PC-3 (cell line): ENCODE data around the gene ARHGEF16. TPM values are rescaled to one million over a fixed set of nuclear protein-coding genes. Genes with fewer than 3 reads are reported as not detected.

Experiments
- ATAC-seq: fragments of 200-7000 bp; cut with Tn5 transposase; 2 replicates; pipeline ENCODE4 v1.9.1; 2020; ENCODE audit warnings: mild to moderate bottlenecking, moderate library complexity
- BruUV-seq: library from RNA; stranded (reverse); fragments of 400-500 nt; replicated peaks from 2 replicates; lab custom pipeline; 2021; lab: Mats Ljungman, UMichigan
- CTCF ChIA-PET: fragments of 300-600 bp; sonication (Branson Sonifier 250); formaldehyde crosslinking; loops from one replicate; lab custom pipeline; 2022; ENCODE audit warnings: antibody characterized with exemption; lab: Charles Lee
- POLR2A ChIA-PET: fragments of 300-600 bp; sonication (Branson Sonifier 250); formaldehyde crosslinking; loops from one replicate; lab custom pipeline; 2022; ENCODE audit warnings: antibody characterized with exemption; ENCODE audit not compliant: unreplicated experiment; lab: Charles Lee
- DNase-seq: peaks from one replicate; pipeline ENCODE4 v3.0.0-alpha.2; 2015
- H2AFZ ChIP-seq: fragments of 300-600 bp; sonication (generic); 2 replicates; pipeline ENCODE4 v1.6.0; 2016; ENCODE audit warnings: antibody characterized with exemption, low read length
- H3F3A ChIP-seq: fragments of 300-600 bp; sonication (generic); one replicate; pipeline ENCODE4 v1.6.0; 2017; ENCODE audit warnings: antibody characterized with exemption, low read length, control low read depth, mild to moderate bottlenecking; ENCODE audit not compliant: unreplicated experiment
- H3K27ac ChIP-seq: fragments of 300-600 bp; sonication (generic); 2 replicates; pipeline ENCODE4 v1.5.1; 2016; ENCODE audit warnings: mild to moderate bottlenecking, low read length
- H3K27me3 ChIP-seq: fragments of 300-600 bp; sonication (generic); 2 replicates; pipeline ENCODE4 v1.6.1; 2016; ENCODE audit warnings: low read length, mixed read lengths
- H3K36me3 ChIP-seq: fragments of 300-600 bp; sonication (generic); 2 replicates; pipeline ENCODE4 v1.6.1; 2016; ENCODE audit warnings: low read depth, mixed run types, low read length, mixed read lengths
- H3K4me1 ChIP-seq: fragments of 300-600 bp; sonication (generic); 2 replicates; pipeline ENCODE4 v1.5.1; 2016; ENCODE audit warnings: low read length; ENCODE audit not compliant: insufficient read depth
- H3K4me2 ChIP-seq: fragments of 300-600 bp; sonication (generic); 2 replicates; pipeline ENCODE4 v1.6.0; 2016; ENCODE audit warnings: low read length
- H3K4me3 ChIP-seq: fragments of 300-600 bp; sonication (generic); 2 replicates; pipeline ENCODE4 v1.5.1; 2016; ENCODE audit warnings: mild to moderate bottlenecking, low read length, mixed read lengths
- H3K79me2 ChIP-seq: fragments of 300-600 bp; sonication (generic); 2 replicates; pipeline ENCODE4 v1.6.1; 2017; ENCODE audit warnings: low read length, mixed read lengths
- H3K9ac ChIP-seq: fragments of 300-600 bp; sonication (generic); 2 replicates; pipeline ENCODE4 v1.6.0; 2016; ENCODE audit warnings: mild to moderate bottlenecking, low read length
- H3K9me2 ChIP-seq: fragments of 300-600 bp; sonication (generic); replicated peaks from 2 replicates; pipeline ENCODE4 v1.6.1; 2016; ENCODE audit warnings: mixed run types, low read length, mixed read lengths
- H3K9me3 ChIP-seq: fragments of 300-600 bp; sonication (generic); 2 replicates; pipeline ENCODE4 v1.6.1; 2016; ENCODE audit warnings: low read length, mixed read lengths
- H4K20me1 ChIP-seq: fragments of 300-600 bp; sonication (generic); 2 replicates; pipeline ENCODE4 v1.6.1; 2016; ENCODE audit warnings: low read length, mixed read lengths
- EZH2 ChIP-seq: fragments of 300-600 bp; sonication (generic); IDR thresholded peaks from one replicate; pipeline ENCODE4 v1.6.1; 2017; ENCODE audit warnings: antibody characterized with exemption, mild to moderate bottlenecking, low read length; ENCODE audit not compliant: unreplicated experiment
- EZH2phosphoT487 ChIP-seq: fragments of 300-600 bp; sonication (generic); IDR thresholded peaks from 2 replicates; pipeline ENCODE4 v1.6.1; 2018; ENCODE audit warnings: mild to moderate bottlenecking, antibody characterized with exemption, low read length, borderline replicate concordance
- intact Hi-C: fragments of 100-400 bp; cut with micrococcal nuclease; formaldehyde crosslinking; loops from 2 replicates; pipeline ENCODE4 v1.9.0; 2023
- total RNA-seq: library from RNA; depleted of rRNA; stranded (reverse); fragments of >200 nt; gene quantifications from 2 replicates; pipeline ENCODE4 v1.2.3, GENCODE V29; 2014
- TF ChIP-seq, protein P1 (sequence below): fragments of 300-600 bp; sonication (generic); conservative IDR thresholded peaks from 2 replicates; pipeline ENCODE4 v1.5.1; 2017; ENCODE audit warnings: antibody characterized with exemption, low read depth, mild to moderate bottlenecking, low read length

ARHGEF16 gene
- total RNA-seq, 1 experiment from 2014 or later, result 54.3 TPM

DNA sequence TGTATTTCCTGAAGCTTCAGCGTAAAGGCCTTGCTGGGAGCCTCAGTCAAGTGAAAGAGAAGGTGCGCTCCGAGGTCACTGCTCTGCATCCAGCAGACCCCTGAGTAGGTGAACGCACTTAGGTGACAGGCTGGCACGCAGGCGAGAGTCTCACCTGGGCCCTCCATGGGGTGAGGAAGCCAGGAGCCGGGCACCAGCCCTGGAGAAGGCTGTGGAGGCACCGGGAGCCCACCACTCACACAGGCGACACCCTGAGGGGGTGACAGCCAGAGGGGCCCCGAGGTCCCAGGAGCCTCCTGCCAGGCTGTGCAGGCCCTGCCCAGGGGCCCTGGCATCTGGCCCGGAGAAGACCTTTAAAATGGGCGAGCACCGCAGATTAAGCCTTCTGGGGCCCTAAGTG, 67.6 kb downstream of the ARHGEF16 start:
- ChIA-PET CTCF (no interaction called here), POLR2A (no interaction called here)
- Histone ChIP-seq H3K79me2 (no peaks in the 10 kb centered on the region), H3K9ac (no peak overlapping the region), H3K27ac (no peak overlapping the region), H3K4me3 (no peak overlapping the region), H3K9me2 (no peaks in the 10 kb centered on the region), H3K9me3 (no peaks in the 10 kb centered on the region), H3K4me2 (no peak overlapping the region), H3K27me3 (no peaks in the 10 kb centered on the region), H3K36me3 (no peaks in the 10 kb centered on the region), H3K4me1 (no peaks in the 10 kb centered on the region), H3F3A (no peaks in the 10 kb centered on the region), H4K20me1 (no peaks in the 10 kb centered on the region), H2AFZ (no peak overlapping the region)
- intact Hi-C loops, result no loop called here
- DNase-seq, result no peak
- ATAC-seq, result no peak
- no TSS peak for BruUV-seq
- no peak for TF ChIP-seq EZH2
- TF ChIP-seq, protein P1, sequence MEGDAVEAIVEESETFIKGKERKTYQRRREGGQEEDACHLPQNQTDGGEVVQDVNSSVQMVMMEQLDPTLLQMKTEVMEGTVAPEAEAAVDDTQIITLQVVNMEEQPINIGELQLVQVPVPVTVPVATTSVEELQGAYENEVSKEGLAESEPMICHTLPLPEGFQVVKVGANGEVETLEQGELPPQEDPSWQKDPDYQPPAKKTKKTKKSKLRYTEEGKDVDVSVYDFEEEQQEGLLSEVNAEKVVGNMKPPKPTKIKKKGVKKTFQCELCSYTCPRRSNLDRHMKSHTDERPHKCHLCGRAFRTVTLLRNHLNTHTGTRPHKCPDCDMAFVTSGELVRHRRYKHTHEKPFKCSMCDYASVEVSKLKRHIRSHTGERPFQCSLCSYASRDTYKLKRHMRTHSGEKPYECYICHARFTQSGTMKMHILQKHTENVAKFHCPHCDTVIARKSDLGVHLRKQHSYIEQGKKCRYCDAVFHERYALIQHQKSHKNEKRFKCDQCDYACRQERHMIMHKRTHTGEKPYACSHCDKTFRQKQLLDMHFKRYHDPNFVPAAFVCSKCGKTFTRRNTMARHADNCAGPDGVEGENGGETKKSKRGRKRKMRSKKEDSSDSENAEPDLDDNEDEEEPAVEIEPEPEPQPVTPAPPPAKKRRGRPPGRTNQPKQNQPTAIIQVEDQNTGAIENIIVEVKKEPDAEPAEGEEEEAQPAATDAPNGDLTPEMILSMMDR, result no peak
- no peak for TF ChIP-seq EZH2phosphoT487

DNA sequence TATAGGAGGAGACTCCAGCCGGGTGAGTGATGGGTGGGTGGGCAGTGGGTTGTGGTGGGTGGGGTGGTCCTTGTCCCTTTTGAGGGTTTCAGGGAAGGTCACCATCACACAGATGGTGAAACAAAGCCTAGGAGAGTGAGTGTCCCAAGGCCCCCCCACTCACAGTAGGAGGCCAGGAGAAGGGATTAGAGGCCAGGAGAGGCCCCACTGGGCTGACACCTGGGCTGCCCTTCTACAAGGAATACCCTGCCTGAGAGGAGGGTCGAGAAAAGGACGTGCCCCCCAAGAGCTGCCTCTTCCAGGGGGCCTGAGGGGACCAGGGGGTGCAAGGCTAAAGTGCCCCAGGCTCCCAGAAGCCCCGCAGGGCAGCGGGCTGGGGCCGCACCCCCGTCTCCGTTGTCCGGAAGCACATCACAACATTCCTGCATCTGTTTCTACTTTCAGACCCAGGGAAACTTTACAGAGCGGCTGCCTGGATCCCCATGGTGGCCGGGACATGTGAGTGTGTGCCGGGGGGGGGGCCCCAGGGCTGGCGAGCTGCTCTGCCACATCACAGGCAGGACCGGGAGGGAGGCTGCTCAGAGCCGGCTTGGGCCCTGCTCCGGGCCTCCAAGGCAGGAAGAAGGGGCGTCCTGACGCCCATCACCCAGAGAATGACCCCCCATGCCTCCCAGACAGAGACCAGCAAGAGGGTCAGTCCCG, 68.2 kb downstream of the ARHGEF16 start:
- no peak overlapping the region for H3K4me2 ChIP-seq
- TF ChIP-seq EZH2, result no peak
- TF ChIP-seq EZH2phosphoT487, result no peak
- TF ChIP-seq, protein P1, result no peak
- H4K20me1 ChIP-seq, result no peaks in the 10 kb centered on the region
- H3K79me2 ChIP-seq, result no peaks in the 10 kb centered on the region
- intact Hi-C loops, result no loop called here
- H3K9me2 ChIP-seq, result no peaks in the 10 kb centered on the region
- ChIA-PET CTCF (no interaction called here), POLR2A (no interaction called here)
- BruUV-seq, result no TSS peak
- no peak overlapping the region for H3K9ac ChIP-seq
- no peaks in the 10 kb centered on the region for H3F3A ChIP-seq
- H3K27me3 ChIP-seq, result no peaks in the 10 kb centered on the region
- no peak for DNase-seq
- H3K4me3 ChIP-seq, result no peak overlapping the region
- no peak for ATAC-seq
- no peaks in the 10 kb centered on the region for H3K36me3 ChIP-seq
- no peak overlapping the region for H2AFZ ChIP-seq
- H3K27ac ChIP-seq, result no peak overlapping the region
- no peaks in the 10 kb centered on the region for H3K4me1 ChIP-seq
- H3K9me3 ChIP-seq, result no peaks in the 10 kb centered on the region

DNA sequence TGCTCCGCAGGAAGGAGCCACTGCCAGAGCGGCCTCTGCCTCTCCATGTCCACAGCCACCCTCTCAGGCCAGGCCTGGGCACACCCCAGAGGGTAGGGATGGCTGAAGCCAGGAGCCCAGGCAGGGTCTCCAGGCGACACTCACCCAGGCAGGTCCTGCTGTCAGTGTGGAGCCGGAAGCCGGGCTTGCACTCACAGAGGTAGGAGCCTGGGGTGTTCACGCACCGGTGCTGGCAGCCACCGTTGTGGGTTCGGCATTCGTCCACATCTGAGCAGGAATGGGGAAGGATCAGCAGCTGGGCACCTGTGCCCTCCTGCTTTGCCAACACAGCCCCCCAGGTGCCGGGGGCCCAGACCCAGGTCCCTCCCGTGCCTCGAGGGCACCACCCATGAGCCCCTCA, 69.5 kb downstream of the ARHGEF16 start:
- H4K20me1 ChIP-seq, result no peaks in the 10 kb centered on the region
- no peaks in the 10 kb centered on the region for H3K79me2 ChIP-seq
- no peaks in the 10 kb centered on the region for H3K27me3 ChIP-seq
- CTCF ChIA-PET, result no interaction called here
- H3K4me2 ChIP-seq, result no peak overlapping the region
- no peaks in the 10 kb centered on the region for H3K36me3 ChIP-seq
- H3F3A ChIP-seq, result no peaks in the 10 kb centered on the region
- POLR2A ChIA-PET, result no interaction called here
- TF ChIP-seq EZH2 (no peak), EZH2phosphoT487 (no peak)
- TF ChIP-seq, protein P1, result no peak
- ATAC-seq (no peak), DNase-seq (no peak)
- intact Hi-C loops, result no loop called here
- no peak overlapping the region for H3K27ac ChIP-seq
- no peaks in the 10 kb centered on the region for H3K9me3 ChIP-seq
- BruUV-seq, result no TSS peak
- H3K4me3 ChIP-seq, result no peak overlapping the region
- no peak overlapping the region for H3K9ac ChIP-seq
- H3K9me2 ChIP-seq, result no peaks in the 10 kb centered on the region
- H3K4me1 ChIP-seq, result no peaks in the 10 kb centered on the region
- no peak overlapping the region for H2AFZ ChIP-seq
